Choroid plexus epithelial cell (primary cell): Measurements from ENCODE around the gene COPS7A.

Source experiments
- DNase-seq: peaks from one replicate; pipeline ENCODE4 v3.0.0-alpha.2; 2010; ENCODE audit warnings: low read depth
- H3K4me3 ChIP-seq: 2 replicates; pipeline ENCODE4 v1.5.1; 2011; ENCODE audit warnings: low read depth, mild to moderate bottlenecking, control low read depth, low read length, moderate library complexity
- TF ChIP-seq, protein P1 (sequence below): conservative IDR thresholded peaks from 2 replicates; pipeline ENCODE4 v1.5.1; 2011; ENCODE audit warnings: low read depth, mild to moderate bottlenecking, control low read depth, inconsistent platforms, low read length, moderate library complexity

The COPS7A gene

GRCh38 chr12:6767353-6768319 is 43.8 kb downstream of the COPS7A start:
- TF ChIP-seq, protein P1, sequence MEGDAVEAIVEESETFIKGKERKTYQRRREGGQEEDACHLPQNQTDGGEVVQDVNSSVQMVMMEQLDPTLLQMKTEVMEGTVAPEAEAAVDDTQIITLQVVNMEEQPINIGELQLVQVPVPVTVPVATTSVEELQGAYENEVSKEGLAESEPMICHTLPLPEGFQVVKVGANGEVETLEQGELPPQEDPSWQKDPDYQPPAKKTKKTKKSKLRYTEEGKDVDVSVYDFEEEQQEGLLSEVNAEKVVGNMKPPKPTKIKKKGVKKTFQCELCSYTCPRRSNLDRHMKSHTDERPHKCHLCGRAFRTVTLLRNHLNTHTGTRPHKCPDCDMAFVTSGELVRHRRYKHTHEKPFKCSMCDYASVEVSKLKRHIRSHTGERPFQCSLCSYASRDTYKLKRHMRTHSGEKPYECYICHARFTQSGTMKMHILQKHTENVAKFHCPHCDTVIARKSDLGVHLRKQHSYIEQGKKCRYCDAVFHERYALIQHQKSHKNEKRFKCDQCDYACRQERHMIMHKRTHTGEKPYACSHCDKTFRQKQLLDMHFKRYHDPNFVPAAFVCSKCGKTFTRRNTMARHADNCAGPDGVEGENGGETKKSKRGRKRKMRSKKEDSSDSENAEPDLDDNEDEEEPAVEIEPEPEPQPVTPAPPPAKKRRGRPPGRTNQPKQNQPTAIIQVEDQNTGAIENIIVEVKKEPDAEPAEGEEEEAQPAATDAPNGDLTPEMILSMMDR, result no peak
- peak; percentile 39 for DNase-seq
- H3K4me3 ChIP-seq, result peak overlapping the region; percentile 88

DNA sequence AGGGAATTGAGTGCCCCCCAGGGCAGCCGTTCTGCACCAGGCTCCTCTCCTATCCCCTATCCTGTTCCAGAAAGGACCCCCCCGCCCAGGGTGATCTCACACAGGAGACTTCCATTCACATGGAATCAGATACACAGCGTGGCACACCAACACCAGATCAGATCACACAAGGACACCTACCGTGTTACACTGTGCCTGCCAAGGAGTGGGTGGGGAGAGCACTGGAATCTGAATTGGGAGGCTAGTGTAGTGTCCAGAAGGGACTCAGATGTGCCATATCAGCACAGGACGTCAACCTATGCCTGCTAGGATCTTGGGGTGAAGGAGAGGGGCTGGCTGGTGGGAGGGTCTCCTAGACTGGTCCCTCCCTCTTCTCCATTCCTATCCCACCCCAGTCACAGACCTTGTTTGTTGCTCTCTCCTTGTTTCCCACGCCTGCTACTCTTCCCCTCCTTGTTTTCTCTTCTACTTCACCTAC is 44.6 kb downstream of the COPS7A start:
- DNase-seq, result peak; percentile 35
- TF ChIP-seq, protein P1, result no peak

DNA sequence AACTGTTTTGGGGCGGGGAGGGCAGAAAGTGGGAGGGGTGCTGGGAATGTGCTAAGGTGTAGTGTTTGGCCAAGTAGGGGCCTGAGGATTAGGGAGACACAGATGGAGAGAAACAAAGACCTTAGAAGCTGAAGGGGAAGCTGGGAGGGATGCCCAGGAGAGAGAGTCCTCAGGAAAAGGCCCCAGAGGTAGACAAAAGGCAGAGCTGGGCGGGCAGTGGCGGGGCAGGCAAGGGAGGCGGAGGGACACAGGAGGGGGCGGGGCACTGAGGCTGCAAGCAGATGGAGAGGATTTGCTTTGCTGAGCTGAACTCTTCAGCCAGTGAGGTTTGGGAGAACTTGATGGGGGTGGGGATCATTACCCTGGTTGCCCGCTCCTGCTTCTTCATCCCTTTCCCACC is 45.1 kb downstream of the COPS7A start:
- DNase-seq, result peak; percentile 62
- H3K4me3 ChIP-seq, result peak overlapping the region; percentile 88
- TF ChIP-seq, protein P1, result no peak

More for the DNA sequence above, 44.6 kb downstream of the COPS7A start:
- H3K4me3 ChIP-seq, result peak overlapping the region; percentile 88

DNA sequence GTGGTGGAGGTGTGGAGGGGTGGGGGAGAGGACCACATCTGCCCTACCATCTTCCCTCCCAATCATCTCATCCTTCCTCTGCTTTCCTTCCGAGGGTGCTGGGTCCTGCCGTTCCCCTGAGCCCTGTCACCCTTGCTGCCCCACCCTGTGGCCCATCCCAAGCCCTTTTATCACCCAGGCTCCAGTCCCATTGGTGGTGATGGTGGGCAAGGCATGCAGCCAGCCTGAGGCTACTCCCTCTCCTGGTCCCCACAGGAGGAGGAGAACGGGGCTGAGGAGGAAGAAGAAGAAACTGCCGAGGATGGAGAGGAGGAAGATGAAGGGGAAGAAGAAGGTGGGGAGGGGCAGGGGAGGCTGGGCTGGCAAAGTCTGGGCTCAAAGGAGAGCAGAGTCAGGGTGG is 45.8 kb downstream of the COPS7A start:
- TF ChIP-seq, protein P1, result no peak
- H3K4me3 ChIP-seq, result no peak overlapping the region
- DNase-seq, result no peak

- no peak overlapping the region for H3K4me3 ChIP-seq
- no peak for DNase-seq
- TF ChIP-seq, protein P1, result no peak
Observed at GRCh38 chr12:6770094-6770493, 46.2 kb downstream of the COPS7A start.

- no peak overlapping the region for H3K4me3 ChIP-seq
- TF ChIP-seq, protein P1, result no peak
- DNase-seq, result no peak
Observed at GRCh38 chr12:6770600-6770999, 46.8 kb downstream of the COPS7A start.
